HepG2 (cell line): ENCODE results near the gene ALOX5. TPM values are rescaled to one million over a fixed set of nuclear protein-coding genes. Genes with fewer than 3 reads are reported as not detected.

Source experiments
- ATAC-seq: fragments of 200-7000 bp; cut with Tn5 transposase; 3 replicates; pipeline ENCODE4 v1.9.1; 2020; ENCODE audit warnings: mild to moderate bottlenecking, moderate library complexity
- BruUV-seq: library from RNA; stranded (reverse); fragments of 400-500 nt; replicated peaks from 2 replicates; lab custom pipeline; 2021; lab: Mats Ljungman, UMichigan
- CTCF ChIA-PET: fragments of 300-600 bp; formaldehyde crosslinking; extraction: SDS; loops from one replicate; lab custom pipeline; 2021; ENCODE audit warnings: low total read pairs, inconsistent platforms, low intra/inter-chr PET ratio; lab: Yijun Ruan, JAX
- POLR2A ChIA-PET: fragments of 350-600 bp; sonication (Branson Sonifier 250); formaldehyde crosslinking; loops from one replicate; lab custom pipeline; 2020; ENCODE audit warnings: antibody characterized with exemption, inconsistent platforms; lab: Yijun Ruan, JAX
- DNase-seq: peaks from one replicate; pipeline ENCODE4 v3.0.0-alpha.2; 2015; ENCODE audit warnings: low spot score
- FAIRE-seq: peaks from 3 replicates; lab custom pipeline; 2011; peaks lifted over from hg19 to GRCh38; lab: Jason Lieb, UNC
- H2AFZ ChIP-seq: one replicate; pipeline ENCODE4 v1.6.1; 2011; ENCODE audit warnings: low read length, inconsistent platforms
- H3K27ac ChIP-seq: fragments of 300-600 bp; 3 replicates; pipeline ENCODE4 v1.8.0; 2011; ENCODE audit warnings: mixed run types, mild to moderate bottlenecking, mixed read lengths, low read length, inconsistent platforms; ENCODE audit not compliant: insufficient read depth; ENCODE audit errors: extremely low read length
- H3K27me3 ChIP-seq, 2 experiments: fragments of 200-600 bp in 1 of 2; 2 replicates in 1 of 2; 3 replicates in 1 of 2; pipeline versions ENCODE4 v1.6.0 to v1.8.0; 2011; ENCODE audit warnings: low read length in 2 of 2, mild to moderate bottlenecking in 2 of 2, moderate library complexity in 2 of 2, inconsistent platforms in 1 of 2; ENCODE audit not compliant: insufficient read depth in 2 of 2, control insufficient read depth in 1 of 2
- H3K36me3 ChIP-seq, 2 experiments: fragments of 200-600 bp in 1 of 2; replicated peaks in 1 of 2; 2 replicates in 1 of 2; 3 replicates in 1 of 2; pipeline versions ENCODE4 v1.5.1 to v1.8.0; 2011; ENCODE audit warnings: low read length in 2 of 2, inconsistent platforms in 1 of 2; ENCODE audit not compliant: insufficient read depth in 2 of 2, control insufficient read depth in 1 of 2
- H3K4me1 ChIP-seq: 2 replicates; pipeline ENCODE4 v1.5.1; 2012; ENCODE audit warnings: low read length, inconsistent platforms; ENCODE audit not compliant: insufficient read depth
- H3K4me2 ChIP-seq: 2 replicates; pipeline ENCODE4 v1.6.0; 2011; ENCODE audit warnings: low read depth, low read length, inconsistent platforms
- H3K4me3 ChIP-seq, 3 experiments: fragments of 200-600 bp in 1 of 3; sonication (generic), shearing (Covaris generic) in 1 of 3; replicated peaks in 1 of 3; 2 replicates each; pipeline ENCODE4 v1.5.1; 2011 to 2016; ENCODE audit warnings: low read length in 3 of 3, inconsistent platforms in 2 of 3, low read depth in 2 of 3, mild to moderate bottlenecking in 2 of 3, control low read depth in 1 of 3, mixed read lengths in 1 of 3; ENCODE audit not compliant: insufficient read depth in 1 of 3
- H3K79me2 ChIP-seq: one replicate; pipeline ENCODE4 v1.6.1; 2011; ENCODE audit warnings: low read length, inconsistent platforms; ENCODE audit not compliant: insufficient read depth
- H3K9ac ChIP-seq: 2 replicates; pipeline ENCODE4 v1.6.0; 2011; ENCODE audit warnings: mild to moderate bottlenecking, low read depth, low read length, inconsistent platforms; ENCODE audit not compliant: insufficient read depth
- H3K9me3 ChIP-seq: 2 replicates; pipeline ENCODE4 v1.5.1; 2012; ENCODE audit warnings: mild to moderate bottlenecking, low read length
- H4K20me1 ChIP-seq: 2 replicates; pipeline ENCODE4 v1.6.0; 2011; ENCODE audit warnings: inconsistent platforms, mild to moderate bottlenecking, low read length, moderate library complexity; ENCODE audit not compliant: insufficient read depth
- AKAP8 ChIP-seq: sonication (generic); formaldehyde crosslinking; IDR thresholded peaks from 2 replicates; pipeline ENCODE4 v1.5.1; 2020; ENCODE audit warnings: mild to moderate bottlenecking, missing genetic modification reagents
- KLF16 ChIP-seq, 2 experiments: sonication (generic) in 1 of 2; formaldehyde crosslinking in 1 of 2; IDR thresholded peaks; 2 replicates each; pipeline versions ENCODE4 v1.6.1 to v1.8.0; 2016 to 2023; ENCODE audit warnings: missing genetic modification reagents in 2 of 2, missing compliant biosample characterization in 1 of 2
- NBN ChIP-seq: fragments of 450-650 bp; conservative IDR thresholded peaks from 2 replicates; pipeline ENCODE4 v1.6.1; 2017
- PRMT3 ChIP-seq: sonication (generic); formaldehyde crosslinking; IDR thresholded peaks from 2 replicates; pipeline ENCODE4 v1.8.1; 2022; ENCODE audit warnings: low read depth, mild to moderate bottlenecking, moderate library complexity, missing genetic modification reagents, borderline replicate concordance
- RBAK ChIP-seq: sonication (generic); formaldehyde crosslinking; IDR thresholded peaks from 2 replicates; pipeline ENCODE4 v1.5.1; 2020; ENCODE audit warnings: mild to moderate bottlenecking, missing genetic modification reagents
- TAF1 ChIP-seq: sonication (generic); formaldehyde crosslinking; IDR thresholded peaks from 2 replicates; pipeline ENCODE4 v1.4.0; 2020; ENCODE audit warnings: missing genetic modification reagents
- TCF7 ChIP-seq: sonication (generic); IDR thresholded peaks from 2 replicates; pipeline ENCODE4 v1.6.1; 2016; ENCODE audit warnings: antibody characterized with exemption, low read depth
- THRA ChIP-seq: sonication (generic); formaldehyde crosslinking; IDR thresholded peaks from 2 replicates; pipeline ENCODE4 v1.4.0; 2020; ENCODE audit warnings: missing genetic modification reagents, borderline replicate concordance
- ZNF180 ChIP-seq: sonication (generic); formaldehyde crosslinking; IDR thresholded peaks from 2 replicates; pipeline ENCODE4 v1.4.0; 2020; ENCODE audit warnings: low read depth, missing genetic modification reagents, borderline replicate concordance
- WGBS: methylation state at CpG from one replicate; pipeline ENCODE4 v1.1.6; 2017; ENCODE audit warnings: low lambda C conversion rate; 5-methylcytosine and 5-hydroxymethylcytosine counted together
- in situ Hi-C: cut with HindIII; loops from 2 replicates; pipeline ENCODE4 v1.10.0; 2017; ENCODE audit warnings: low pct_unique_long_range_greater_than_20kb; ENCODE audit not compliant: extremely low pct_ligation_motif_present
- intact Hi-C: fragments of 100-400 bp; cut with micrococcal nuclease; formaldehyde crosslinking; loops from one replicate; pipeline ENCODE4 v1.10.0; 2022; ENCODE audit not compliant: unreplicated experiment
- polyA plus RNA-seq, 8 experiments: library from polyadenylated mRNA; depleted of rRNA in 3 of 8; stranded (reverse) in 7 of 8; unstranded in 1 of 8; fragments of >200 nt; fragmentation: Illumina TruSeq in 4 of 8; extraction: Trizol in 4 of 8; gene quantifications; 2 replicates each; pipeline versions ENCODE4 v1.2.1 to v1.2.3, GENCODE V29; 2011 to 2016; ENCODE audit warnings: low read depth in 4 of 8, missing spikeins in 1 of 8, mixed read lengths in 1 of 8; ENCODE audit not compliant: insufficient read depth in 1 of 8
- total RNA-seq, 5 experiments: library from RNA; depleted of rRNA; stranded (reverse); fragments of >200 nt; fragmentation: Illumina TruSeq; extraction: Trizol; gene quantifications; 2 replicates each; pipeline ENCODE4 v1.2.3, GENCODE V29; 2016; ENCODE audit warnings: low read depth in 1 of 5
- TF ChIP-seq, protein P1 (sequence below): sonication (generic); formaldehyde crosslinking; IDR thresholded peaks from 2 replicates; pipeline ENCODE4 v1.5.1; 2020; ENCODE audit warnings: missing genetic modification reagents, mild to moderate bottlenecking, borderline replicate concordance
- TF ChIP-seq, protein P2 (sequence below): sonication (generic); formaldehyde crosslinking; IDR thresholded peaks from 2 replicates; pipeline ENCODE4 v1.4.0; 2020; ENCODE audit warnings: mild to moderate bottlenecking, missing genetic modification reagents

ALOX5 gene
- total and polyA plus RNA-seq, 2 of the 13 experiments (the other 11 are each of a cell fraction or from before 2014, with no cell fraction given) = 0.04 TPM; not detected in 1

DNA sequence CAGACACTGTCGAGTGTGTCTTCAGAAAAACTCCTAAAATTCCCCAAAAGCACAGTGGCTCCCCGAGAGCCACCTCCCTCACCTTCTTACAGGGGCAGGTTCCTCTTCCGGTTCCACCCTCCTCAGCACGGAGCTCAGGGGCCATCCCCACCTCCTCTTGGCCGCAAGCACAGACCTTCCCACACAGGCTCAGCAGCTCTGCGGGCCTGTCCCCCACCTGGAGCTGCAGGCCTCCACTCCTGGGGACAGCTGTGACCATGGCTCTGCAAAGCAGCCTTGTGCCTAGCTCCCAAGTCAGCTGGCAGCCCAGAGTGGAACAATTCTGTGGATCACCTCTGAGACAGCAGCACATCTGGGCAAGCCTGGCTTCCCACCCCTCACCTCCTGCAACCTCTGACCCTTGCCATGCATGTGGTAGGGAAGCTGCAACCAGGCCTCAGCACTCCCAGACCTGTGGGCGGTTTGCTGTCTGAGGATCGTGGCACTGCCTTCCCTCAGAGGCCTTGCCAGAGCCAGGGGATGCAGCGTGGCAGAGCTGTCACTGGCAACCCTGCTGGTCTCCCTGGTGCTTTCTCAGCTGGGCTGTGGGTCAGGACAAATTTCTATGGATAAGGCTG is 79.7 kb downstream of the ALOX5 start:
- FAIRE-seq (no peak), ATAC-seq (peak; percentile 29; the same call in 2 of the 3 replicates), DNase-seq (no peak)
- intact Hi-C loops (no loop called here), in situ Hi-C loops (no loop called here)
- 79% methylated on average over 5 of the region's 9 CpGs for WGBS
- H3K4me1 ChIP-seq = peaks cover 8% of the 10 kb centered on the region; the same call in 1 of the 2 replicates
- no peaks in the 10 kb centered on the region for H4K20me1 ChIP-seq
- H3K4me2 ChIP-seq = no peak overlapping the region
- TF ChIP-seq ZNF180 (CRISPR knock-in tag) (no peak), NBN (no peak), THRA (CRISPR knock-in tag) (no peak), RBAK (CRISPR knock-in tag) (no peak), AKAP8 (CRISPR knock-in tag) (no peak), TAF1 (CRISPR knock-in tag) (no peak), TCF7 (no peak), PRMT3 (CRISPR knock-in tag) (no peak), KLF16 (CRISPR knock-in tag; IDR thresholded peaks at IDR 0.05) (no peak)
- TF ChIP-seq, protein P1, sequence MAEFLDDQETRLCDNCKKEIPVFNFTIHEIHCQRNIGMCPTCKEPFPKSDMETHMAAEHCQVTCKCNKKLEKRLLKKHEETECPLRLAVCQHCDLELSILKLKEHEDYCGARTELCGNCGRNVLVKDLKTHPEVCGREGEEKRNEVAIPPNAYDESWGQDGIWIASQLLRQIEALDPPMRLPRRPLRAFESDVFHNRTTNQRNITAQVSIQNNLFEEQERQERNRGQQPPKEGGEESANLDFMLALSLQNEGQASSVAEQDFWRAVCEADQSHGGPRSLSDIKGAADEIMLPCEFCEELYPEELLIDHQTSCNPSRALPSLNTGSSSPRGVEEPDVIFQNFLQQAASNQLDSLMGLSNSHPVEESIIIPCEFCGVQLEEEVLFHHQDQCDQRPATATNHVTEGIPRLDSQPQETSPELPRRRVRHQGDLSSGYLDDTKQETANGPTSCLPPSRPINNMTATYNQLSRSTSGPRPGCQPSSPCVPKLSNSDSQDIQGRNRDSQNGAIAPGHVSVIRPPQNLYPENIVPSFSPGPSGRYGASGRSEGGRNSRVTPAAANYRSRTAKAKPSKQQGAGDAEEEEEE (CRISPR knock-in tag) = no peak
- TF ChIP-seq, protein P2, sequence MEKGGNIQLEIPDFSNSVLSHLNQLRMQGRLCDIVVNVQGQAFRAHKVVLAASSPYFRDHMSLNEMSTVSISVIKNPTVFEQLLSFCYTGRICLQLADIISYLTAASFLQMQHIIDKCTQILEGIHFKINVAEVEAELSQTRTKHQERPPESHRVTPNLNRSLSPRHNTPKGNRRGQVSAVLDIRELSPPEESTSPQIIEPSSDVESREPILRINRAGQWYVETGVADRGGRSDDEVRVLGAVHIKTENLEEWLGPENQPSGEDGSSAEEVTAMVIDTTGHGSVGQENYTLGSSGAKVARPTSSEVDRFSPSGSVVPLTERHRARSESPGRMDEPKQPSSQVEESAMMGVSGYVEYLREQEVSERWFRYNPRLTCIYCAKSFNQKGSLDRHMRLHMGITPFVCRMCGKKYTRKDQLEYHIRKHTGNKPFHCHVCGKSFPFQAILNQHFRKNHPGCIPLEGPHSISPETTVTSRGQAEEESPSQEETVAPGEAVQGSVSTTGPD = no peak
- H3K27me3 ChIP-seq = no peaks in the 10 kb centered on the region
- CTCF ChIA-PET = no interaction called here
- no peaks in the 10 kb centered on the region for H3K9me3 ChIP-seq
- H2AFZ ChIP-seq = no peak overlapping the region
- H3K27ac ChIP-seq = no peak overlapping the region
- no peak overlapping the region for H3K4me3 ChIP-seq
- no peaks in the 10 kb centered on the region for H3K79me2 ChIP-seq
- no TSS peak for BruUV-seq
- H3K9ac ChIP-seq = no peak overlapping the region
- POLR2A ChIA-PET = no interaction called here
- H3K36me3 ChIP-seq = peaks cover 4 to 13% of the 10 kb centered on the region in 2 experiments; a peak in 4 of 5 replicates
